DOHH2 (cell line): ENCODE results near the gene KDSR.

Experiments used
- H3F3A ChIP-seq: fragments of 200-600 bp; sonication (generic), shearing (Covaris generic); 2 replicates; pipeline ENCODE4 v1.6.0; 2016; ENCODE audit warnings: antibody characterized with exemption, mild to moderate bottlenecking; ENCODE audit not compliant: control insufficient read depth, insufficient read depth
- H3K27ac ChIP-seq: fragments of 200-600 bp; sonication (generic); 2 replicates; pipeline ENCODE4 v1.5.1; 2014; ENCODE audit warnings: low read depth, mild to moderate bottlenecking, low read length, moderate library complexity
- H3K27me3 ChIP-seq: fragments of 200-600 bp; sonication (generic); 2 replicates; pipeline ENCODE4 v1.6.1; 2014; ENCODE audit warnings: mild to moderate bottlenecking, low read length, mixed read lengths; ENCODE audit not compliant: control insufficient read depth
- H3K36me3 ChIP-seq: fragments of 200-600 bp; sonication (generic); 2 replicates; pipeline ENCODE4 v1.6.1; 2014; ENCODE audit warnings: mild to moderate bottlenecking, low read length, moderate library complexity, mixed read lengths; ENCODE audit not compliant: control insufficient read depth
- H3K4me1 ChIP-seq: fragments of 200-600 bp; sonication (generic); 2 replicates; pipeline ENCODE4 v1.6.1; 2014; ENCODE audit warnings: mild to moderate bottlenecking, low read length, mixed read lengths; ENCODE audit not compliant: control insufficient read depth
- H3K4me2 ChIP-seq: fragments of 200-600 bp; sonication (generic); 2 replicates; pipeline ENCODE4 v1.6.0; 2014; ENCODE audit warnings: mild to moderate bottlenecking, low read length, moderate library complexity
- H3K4me3 ChIP-seq: fragments of 200-600 bp; sonication (generic); 2 replicates; pipeline ENCODE4 v1.5.1; 2014; ENCODE audit warnings: mild to moderate bottlenecking, low read length, mixed read lengths
- H3K79me2 ChIP-seq: fragments of 200-600 bp; sonication (generic); 2 replicates; pipeline ENCODE4 v1.6.1; 2014; ENCODE audit warnings: mild to moderate bottlenecking, low read length, mixed read lengths; ENCODE audit not compliant: control insufficient read depth
- H3K9me2 ChIP-seq: fragments of 200-600 bp; sonication (generic); replicated peaks from 2 replicates; pipeline ENCODE4 v1.6.1; 2014; ENCODE audit warnings: mild to moderate bottlenecking, low read length, mixed read lengths; ENCODE audit not compliant: control insufficient read depth
- H3K9me3 ChIP-seq: fragments of 200-600 bp; sonication (generic); 2 replicates; pipeline ENCODE4 v1.6.1; 2014; ENCODE audit warnings: antibody characterized with exemption, low read length, mixed read lengths; ENCODE audit not compliant: control insufficient read depth, insufficient read depth
- H4K20me1 ChIP-seq: fragments of 200-600 bp; sonication (generic); 2 replicates; pipeline ENCODE4 v1.6.0; 2014; ENCODE audit warnings: low read depth, mild to moderate bottlenecking, antibody characterized with exemption, low read length, moderate library complexity; ENCODE audit not compliant: control insufficient read depth, insufficient read depth
- EZH2phosphoT487 ChIP-seq: fragments of 200-600 bp; sonication (generic); IDR thresholded peaks from 2 replicates; pipeline ENCODE4 v1.6.1; 2017; ENCODE audit warnings: borderline replicate concordance, mild to moderate bottlenecking, antibody characterized with exemption, low read length, moderate library complexity, mixed read lengths
- TF ChIP-seq, protein P1 (sequence below): fragments of 200-600 bp; sonication (generic); IDR thresholded peaks from one replicate; pipeline ENCODE4 v1.5.1; 2014; ENCODE audit warnings: antibody characterized with exemption, mild to moderate bottlenecking, low read depth, low read length; ENCODE audit not compliant: poor library complexity, severe bottlenecking

The KDSR gene

DNA sequence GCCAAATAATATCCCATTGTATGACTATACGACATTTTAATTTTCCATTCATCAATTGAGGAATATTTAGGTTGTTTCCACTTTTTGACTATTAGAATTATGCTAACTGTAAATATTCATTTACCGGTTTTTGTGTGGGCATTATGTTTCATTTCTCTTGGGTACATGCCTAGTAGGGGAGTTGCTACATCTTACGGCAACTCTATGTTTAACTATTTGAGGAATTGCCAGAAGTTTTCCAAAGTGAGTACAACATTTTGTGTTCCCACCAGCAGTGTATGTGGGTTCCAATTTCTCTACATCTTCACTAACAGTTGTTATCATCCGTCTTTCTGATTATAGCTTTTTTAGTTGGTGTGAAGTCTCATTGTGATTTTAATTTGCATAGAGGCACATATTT, 1.6 kb upstream of the KDSR start:
- Histone ChIP-seq H3F3A (peaks cover 4% of the 10 kb centered on the region), H3K9me2 (no peaks in the 10 kb centered on the region), H4K20me1 (no peaks in the 10 kb centered on the region), H3K36me3 (peaks cover 3% of the 10 kb centered on the region; the same call in 1 of the 2 replicates), H3K4me3 (no peak overlapping the region), H3K4me1 (peaks cover 26% of the 10 kb centered on the region), H3K79me2 (peaks cover 23% of the 10 kb centered on the region), H3K27me3 (no peaks in the 10 kb centered on the region), H3K4me2 (no peak overlapping the region), H3K27ac (no peak overlapping the region), H3K9me3 (no peaks in the 10 kb centered on the region)
- TF ChIP-seq, protein P1, sequence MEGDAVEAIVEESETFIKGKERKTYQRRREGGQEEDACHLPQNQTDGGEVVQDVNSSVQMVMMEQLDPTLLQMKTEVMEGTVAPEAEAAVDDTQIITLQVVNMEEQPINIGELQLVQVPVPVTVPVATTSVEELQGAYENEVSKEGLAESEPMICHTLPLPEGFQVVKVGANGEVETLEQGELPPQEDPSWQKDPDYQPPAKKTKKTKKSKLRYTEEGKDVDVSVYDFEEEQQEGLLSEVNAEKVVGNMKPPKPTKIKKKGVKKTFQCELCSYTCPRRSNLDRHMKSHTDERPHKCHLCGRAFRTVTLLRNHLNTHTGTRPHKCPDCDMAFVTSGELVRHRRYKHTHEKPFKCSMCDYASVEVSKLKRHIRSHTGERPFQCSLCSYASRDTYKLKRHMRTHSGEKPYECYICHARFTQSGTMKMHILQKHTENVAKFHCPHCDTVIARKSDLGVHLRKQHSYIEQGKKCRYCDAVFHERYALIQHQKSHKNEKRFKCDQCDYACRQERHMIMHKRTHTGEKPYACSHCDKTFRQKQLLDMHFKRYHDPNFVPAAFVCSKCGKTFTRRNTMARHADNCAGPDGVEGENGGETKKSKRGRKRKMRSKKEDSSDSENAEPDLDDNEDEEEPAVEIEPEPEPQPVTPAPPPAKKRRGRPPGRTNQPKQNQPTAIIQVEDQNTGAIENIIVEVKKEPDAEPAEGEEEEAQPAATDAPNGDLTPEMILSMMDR, result no peak
- no peak for TF ChIP-seq EZH2phosphoT487

DNA sequence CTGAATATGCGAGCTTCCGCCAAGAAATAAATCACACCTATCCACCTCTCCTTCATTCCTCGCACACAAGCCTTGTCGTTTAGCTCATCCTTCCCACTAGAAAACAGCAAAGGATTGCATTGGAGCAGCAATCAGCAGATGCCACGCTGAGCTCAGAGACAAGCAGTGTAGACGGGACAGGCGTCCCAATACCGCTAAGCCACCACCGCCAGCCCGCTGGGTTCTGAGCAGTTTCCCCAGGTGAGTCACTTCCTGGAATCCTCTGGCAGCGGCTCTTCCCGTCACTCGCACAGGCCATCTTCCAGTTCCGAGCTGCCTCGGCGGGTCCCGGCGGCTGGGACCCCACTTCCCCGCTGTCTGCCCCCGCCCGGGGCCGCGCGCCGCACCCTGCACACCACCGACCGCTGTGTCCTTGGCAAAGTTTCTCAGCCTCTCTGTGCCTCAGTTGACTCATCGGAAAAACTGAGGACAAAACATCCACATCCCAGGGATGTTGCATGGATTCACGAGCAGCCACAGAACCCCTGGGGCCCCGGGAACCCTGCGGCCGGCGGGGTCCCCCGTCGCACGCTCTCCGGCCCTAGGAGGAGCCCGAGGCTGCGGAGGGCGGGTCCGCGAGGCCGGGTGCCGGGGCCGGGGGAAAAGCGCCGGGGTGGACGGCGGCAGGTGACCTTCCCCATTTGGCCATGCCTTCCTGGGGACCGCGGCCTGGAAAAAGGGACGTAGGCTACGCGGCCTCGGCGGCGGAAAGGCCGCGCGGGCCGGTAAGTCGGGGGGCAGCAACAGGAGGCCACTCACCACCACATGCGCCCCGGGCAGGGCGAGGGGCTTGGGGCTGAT, 573 bp downstream of the KDSR start:
- Histone ChIP-seq H3K4me2 (peak overlapping the region; percentile 99), H3K9me2 (no peaks in the 10 kb centered on the region), H3K27ac (no peak overlapping the region), H3K36me3 (peaks cover 15% of the 10 kb centered on the region), H3K4me3 (peak overlapping the region; percentile 86), H3K79me2 (peaks cover 23% of the 10 kb centered on the region), H3F3A (peaks cover 4% of the 10 kb centered on the region), H3K4me1 (peaks cover 23% of the 10 kb centered on the region), H3K27me3 (no peaks in the 10 kb centered on the region), H4K20me1 (no peaks in the 10 kb centered on the region), H3K9me3 (no peaks in the 10 kb centered on the region)
- TF ChIP-seq EZH2phosphoT487, result no peak
- TF ChIP-seq, protein P1, result no peak

DNA sequence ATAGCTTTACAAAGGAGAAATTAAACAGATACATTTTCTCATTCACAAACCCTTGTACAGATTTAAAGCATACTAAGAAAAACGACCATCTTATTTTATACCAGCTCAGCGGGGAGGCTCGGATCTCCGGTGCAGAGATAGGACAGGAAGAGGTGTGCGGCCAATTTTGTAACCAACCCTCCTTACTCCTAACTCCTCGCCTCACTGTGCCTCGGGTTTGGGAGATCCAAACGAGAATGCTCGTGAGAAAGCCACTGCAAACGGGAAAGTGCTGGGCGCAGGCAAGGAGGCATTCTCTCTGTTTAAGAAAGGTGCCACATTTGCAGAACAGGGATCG, 1.2 kb downstream of the KDSR start:
- peaks cover 4% of the 10 kb centered on the region for H3F3A ChIP-seq
- H3K27me3 ChIP-seq, result no peaks in the 10 kb centered on the region
- no peaks in the 10 kb centered on the region for H3K9me2 ChIP-seq
- H3K9me3 ChIP-seq, result no peaks in the 10 kb centered on the region
- H3K27ac ChIP-seq, result no peak overlapping the region
- peak overlapping the region; percentile 86 for H3K4me3 ChIP-seq
- no peak for TF ChIP-seq EZH2phosphoT487
- TF ChIP-seq, protein P1, result no peak
- no peaks in the 10 kb centered on the region for H4K20me1 ChIP-seq
- H3K4me1 ChIP-seq, result peaks cover 23% of the 10 kb centered on the region
- H3K79me2 ChIP-seq, result peaks cover 23% of the 10 kb centered on the region
- H3K4me2 ChIP-seq, result peak overlapping the region; percentile 99
- H3K36me3 ChIP-seq, result peaks cover 15% of the 10 kb centered on the region
